HTR-8/SVneo (cell line): ENCODE results near the gene C19orf85.
"Not testable (repeated sequence)": the region's sequence is repeated elsewhere in the genome, so short reads cannot be mapped to it uniquely, and the experiment has no call there.

ENCODE experiments used
- DNase-seq: peaks from one replicate; pipeline ENCODE4 v3.0.0; 2011; ENCODE audit warnings: low spot score, mixed read lengths; ENCODE audit not compliant: insufficient read length
- FAIRE-seq: peaks from 2 replicates; lab custom pipeline; 2011; peaks lifted over from hg19 to GRCh38; lab: Jason Lieb, UNC

The C19orf85 gene

DNA sequence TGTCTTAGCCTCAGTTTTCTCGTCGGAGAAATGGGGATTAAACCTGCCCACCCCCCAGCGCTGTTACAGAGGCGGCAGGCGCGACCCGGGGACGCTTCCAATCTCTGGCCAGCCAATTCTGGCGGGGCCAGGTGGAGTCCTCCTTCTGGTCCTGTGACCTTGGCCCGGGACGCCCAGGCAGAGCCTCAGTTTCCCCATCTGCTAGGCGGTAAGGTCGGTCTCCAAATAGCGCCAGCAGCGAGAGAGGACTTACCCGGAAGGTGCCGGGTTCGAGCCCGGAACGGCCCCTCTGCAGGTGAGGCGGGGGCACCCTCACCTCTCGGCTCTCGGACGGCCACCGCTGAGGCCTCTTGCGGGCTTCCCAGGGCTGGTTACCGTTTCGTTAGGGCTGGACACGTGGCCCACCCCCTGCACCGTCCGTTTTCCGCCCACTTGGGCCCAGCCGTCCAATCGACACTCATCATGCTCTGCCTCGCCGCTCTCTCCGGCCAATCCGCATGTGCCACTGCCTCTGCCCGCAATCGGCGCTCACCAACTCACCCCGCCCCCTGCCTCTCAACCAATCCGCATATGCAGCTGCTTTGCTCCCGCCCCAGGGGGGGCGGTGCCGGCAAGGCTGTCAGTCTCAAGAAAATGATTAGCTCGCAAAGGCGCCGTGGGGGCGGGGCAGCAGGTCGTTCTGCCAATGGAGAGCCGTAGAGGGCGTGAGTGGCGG, 3.1 kb downstream of the C19orf85 start, which contains the start of gene ISOC2:
TSS of gene ISOC2 (minus strand) at position 384 of the 715 bp plus-strand sequence. CDS start 5,156 bp downstream, outside the sequence.
- peak; percentile 99 for DNase-seq
- FAIRE-seq, result peak; percentile 99

DNA sequence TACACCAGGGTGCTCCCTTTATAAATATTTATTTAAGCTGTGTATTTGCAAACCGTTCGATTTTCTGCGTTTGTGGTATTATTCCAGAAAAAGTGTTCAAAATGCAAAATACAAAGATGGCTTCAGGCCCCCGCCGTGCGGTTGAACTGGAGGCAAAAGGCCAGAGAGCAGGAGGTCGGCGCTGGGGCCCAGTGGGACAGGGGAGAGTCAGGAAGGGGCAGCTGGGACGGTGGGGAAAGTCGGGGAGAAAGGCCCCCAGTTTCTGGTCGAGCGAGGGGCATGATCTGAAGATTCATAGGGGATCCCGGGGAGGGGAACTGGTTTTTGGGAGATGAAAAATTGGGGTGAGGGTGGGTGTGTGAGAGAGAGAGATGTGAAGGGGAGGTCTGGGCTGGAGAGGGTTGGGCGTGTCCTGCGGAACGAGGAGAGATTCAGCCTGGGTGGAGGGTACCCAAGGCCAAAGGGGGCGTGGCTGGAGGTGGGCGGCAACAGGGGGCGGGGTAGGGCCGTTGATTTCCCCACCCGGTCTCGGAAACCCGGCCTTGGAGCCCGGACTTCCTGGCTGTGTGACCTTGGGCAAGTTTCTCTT, 3.8 kb downstream of the C19orf85 start:
- FAIRE-seq (peak; percentile 75), DNase-seq (peak; percentile 53)

DNA sequence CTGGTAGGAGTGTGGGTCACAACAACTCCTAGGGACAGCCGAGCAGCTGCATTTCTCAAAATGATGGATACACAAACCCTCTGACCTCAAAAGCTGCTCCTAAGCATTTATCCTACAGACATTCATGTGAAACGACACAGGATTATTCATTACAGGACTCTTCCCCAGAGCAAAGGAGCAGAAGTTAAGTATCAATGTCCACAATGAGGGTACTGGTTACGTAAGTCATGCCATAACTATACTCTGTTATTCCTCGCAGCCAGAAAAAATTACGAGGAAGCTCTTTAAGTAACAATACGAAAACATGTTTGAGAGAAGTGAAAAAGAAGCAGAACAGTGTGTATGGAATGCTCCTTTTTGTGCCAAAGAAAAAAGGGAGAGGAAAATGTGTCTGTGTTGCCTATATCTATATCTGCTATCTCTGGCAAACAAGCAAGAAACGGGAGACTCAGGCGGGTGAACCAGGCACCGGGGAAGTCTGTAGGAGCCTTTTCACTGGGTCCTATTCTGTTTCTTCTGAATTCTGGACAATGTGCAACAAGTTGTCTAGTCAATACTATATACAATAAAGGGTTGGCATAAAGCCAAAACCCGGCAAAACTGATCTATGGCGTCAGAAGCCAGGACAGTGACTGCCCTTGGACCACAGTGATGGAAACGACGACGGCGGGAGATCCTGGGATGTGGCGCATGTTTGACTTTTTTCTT, 4.4 kb downstream of the C19orf85 start:
- DNase-seq (no peak), FAIRE-seq (no peak)

DNA sequence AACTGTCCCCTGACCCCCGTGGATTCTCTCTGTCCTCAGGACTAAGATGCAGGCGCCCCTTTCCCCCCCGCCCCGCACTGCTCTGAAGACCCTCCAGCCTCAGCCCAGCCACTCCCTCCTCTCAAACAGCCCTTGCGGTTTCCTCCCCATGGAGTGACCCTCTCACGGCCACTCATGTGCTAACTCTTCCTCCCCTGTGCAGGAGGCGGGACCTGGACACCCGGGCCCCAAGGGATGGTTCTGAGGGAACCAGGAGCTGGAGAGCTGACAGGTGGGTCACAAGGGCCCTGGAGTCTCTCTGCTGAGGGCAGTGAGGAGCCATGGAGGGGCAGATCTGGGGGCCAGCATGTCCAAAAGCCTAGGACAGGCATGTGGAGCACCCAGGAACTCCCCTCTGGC, 5.0 kb downstream of the C19orf85 start:
- DNase-seq (no peak), FAIRE-seq (no peak)

DNA sequence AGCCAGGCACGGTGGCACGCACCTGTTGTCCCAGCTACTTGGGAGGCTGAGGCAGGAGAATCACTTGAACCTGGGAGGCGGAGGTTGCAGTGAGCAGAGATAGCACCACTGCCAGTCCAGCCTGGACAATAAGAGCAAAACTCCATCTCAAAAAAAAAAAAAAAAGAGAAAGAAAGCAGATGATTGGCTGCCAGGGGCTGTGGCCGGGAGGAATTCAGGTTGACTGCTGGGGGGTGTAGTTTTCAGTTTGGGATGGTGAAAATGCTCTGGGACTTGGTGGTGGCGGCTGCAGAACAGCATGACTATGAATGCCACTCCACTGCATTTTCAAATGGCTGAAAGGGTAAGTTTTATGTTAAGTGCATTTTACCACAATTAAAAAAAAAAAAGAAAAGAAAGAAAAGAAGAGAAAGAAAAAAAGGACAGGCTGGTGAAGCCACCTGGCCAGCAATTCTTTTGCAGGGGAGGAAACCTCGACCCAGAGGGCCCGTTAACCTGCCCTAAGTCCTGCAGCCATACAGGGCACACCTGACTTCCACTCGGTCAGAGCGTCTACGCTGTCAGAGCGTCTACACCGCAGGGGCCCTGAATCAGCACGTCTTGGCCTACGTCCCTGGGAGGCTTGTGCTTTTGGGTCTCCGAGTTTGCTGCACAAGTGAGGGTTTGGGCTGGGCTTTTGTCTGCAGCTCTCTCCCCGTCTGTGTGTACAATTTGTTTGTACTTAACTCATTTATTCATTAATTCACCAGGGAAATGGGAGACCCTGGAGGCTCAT, 6.7 kb downstream of the C19orf85 start:
- DNase-seq (no peak), FAIRE-seq (no peak)

DNA sequence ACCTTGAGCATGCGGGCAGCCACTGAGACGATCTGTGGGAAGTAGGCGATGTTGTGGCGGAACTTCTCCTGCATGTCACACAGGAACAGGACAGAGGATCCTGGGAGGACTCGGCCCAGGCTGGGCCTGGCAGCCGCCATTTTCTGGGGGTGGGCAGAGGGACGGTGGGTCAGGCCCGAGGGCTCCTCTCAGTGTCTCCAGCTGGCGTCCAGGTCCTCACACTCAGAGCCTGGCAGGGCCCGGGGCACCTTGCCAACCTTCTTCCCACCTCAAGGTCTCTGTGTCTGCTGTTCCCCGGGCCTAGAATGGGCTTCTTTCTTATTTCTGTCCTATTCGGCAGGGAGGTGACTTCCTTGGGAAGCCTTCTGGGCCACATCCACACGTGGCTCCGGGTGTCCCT, 8.2 kb downstream of the C19orf85 start:
- FAIRE-seq (no peak), DNase-seq (no peak)

DNA sequence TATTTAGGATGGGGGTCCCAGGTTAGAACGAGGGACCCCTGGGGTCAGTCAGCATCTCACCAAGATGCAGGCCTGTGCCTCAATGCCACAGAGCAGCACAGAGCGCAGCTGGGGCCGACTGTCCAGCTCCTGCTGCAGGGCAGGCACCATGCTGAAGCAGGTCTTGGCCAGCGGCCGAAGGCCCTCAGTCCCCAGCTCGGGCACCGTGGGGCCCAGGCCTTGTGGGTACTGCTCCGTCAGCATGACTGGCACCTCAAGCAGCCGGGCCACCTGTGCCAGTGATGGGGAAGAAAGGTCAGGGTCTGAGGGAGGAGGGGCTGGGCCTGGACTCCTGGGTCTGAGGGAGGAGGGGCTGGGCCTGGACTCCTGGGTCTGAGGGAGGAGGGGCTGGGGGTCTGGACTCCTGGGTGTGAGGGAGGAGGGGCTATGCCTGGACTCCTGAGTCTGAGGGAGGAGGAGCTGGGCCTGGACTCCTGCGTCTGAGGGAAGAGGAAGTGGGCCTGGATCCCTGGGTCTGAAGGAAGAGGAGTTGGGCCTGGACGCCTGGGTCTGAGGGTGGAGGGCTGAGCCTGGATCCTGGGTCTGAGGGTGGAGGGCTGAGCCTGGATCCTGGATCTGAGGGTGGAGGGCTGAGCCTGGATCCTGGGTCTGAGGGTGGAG, 8.8 kb downstream of the C19orf85 start:
- no peak for FAIRE-seq

DNA sequence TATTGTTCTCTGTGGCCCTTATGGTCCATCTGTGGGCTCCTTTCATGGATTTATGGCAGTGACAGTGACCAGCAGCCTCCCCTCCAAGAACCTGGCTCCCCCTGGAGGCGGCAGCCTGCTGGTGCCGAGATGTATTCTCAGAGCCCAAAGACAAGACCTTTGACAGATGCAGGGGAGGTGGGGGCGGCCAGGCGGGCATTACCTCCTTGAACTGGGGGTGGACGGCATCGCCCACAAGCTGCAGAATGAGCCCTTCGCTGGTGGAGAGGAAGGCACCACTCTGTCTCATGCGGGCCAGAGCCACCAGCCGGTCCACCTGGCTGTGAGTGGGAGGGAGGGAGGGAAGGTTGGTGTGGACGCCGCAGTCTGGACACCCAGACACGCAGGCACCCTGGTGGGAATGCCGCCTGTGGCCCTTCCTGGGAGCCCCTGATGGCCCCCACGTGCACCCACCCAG, 9.7 kb downstream of the C19orf85 start:
- peak; percentile 57 for DNase-seq
- peak; percentile 48 for FAIRE-seq

More for the DNA sequence above, 8.8 kb downstream of the C19orf85 start:
- DNase-seq, result no peak

DNA sequence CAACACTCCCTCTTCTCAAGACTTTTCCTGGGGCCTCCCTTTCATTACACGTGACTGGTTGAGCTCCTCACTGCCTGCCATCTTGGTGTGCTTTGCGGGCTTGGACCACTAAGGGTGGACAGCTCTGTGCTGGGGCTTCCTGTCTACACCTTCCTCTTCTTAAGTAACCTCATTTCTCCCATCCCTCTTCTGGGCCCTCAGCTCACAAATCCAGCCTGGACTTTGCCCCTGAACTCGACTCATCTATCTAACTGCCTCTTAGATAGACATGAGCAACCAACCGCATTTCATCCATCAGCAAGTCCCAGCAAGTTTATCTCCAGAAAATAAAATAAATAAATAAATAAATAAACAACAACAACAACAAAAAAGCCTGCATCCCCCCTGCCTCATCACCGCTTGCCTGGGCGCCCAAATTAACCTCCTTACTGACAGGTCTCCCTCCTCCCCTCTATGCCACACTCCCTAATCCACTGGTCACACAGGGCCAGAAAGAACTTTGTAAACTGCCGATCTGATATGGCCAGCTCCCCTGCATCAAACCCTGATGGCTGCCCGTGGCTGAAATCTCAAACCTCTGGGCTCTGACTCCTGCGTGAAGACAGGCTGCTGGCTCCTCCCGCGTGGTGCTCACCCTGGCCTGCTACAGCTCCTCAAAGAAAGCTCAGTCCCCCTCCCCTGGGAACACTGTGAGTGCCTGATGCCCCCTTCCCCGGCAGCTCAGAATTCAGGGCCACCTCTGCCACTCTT, 10.9 kb downstream of the C19orf85 start:
- DNase-seq, result no peak
- FAIRE-seq, result no peak

DNA sequence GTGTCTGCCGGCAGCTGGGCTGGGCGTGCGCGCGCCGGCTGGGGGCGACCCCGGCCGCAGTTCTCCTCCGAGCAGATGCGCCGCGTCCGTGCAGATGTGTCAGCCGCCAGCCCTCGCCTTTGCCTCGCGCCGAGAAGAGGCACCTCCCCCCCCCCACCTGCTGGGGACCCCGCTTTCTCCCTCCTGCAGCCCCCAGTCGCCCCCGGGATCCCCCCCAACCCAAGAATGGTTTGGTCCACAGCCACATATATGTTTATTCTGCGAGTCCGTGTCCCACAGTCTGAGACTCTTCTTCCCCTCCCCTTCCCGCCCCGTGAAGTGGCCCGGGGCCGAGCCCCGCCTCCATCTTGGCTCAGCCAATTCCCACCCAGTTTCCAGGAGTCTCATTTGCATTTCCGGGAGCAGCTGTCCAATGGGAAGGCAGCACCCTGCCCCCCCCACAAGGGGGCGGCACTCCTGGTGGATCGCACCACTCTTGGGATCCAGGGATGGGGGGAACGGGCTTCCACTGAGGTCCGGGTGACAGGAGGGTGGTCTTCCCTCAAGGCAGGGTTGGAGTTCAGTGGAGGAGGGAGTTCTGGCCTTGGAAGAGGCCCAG, 11.7 kb downstream of the C19orf85 start:
- peak; percentile 40 for DNase-seq
- no peak for FAIRE-seq

DNA sequence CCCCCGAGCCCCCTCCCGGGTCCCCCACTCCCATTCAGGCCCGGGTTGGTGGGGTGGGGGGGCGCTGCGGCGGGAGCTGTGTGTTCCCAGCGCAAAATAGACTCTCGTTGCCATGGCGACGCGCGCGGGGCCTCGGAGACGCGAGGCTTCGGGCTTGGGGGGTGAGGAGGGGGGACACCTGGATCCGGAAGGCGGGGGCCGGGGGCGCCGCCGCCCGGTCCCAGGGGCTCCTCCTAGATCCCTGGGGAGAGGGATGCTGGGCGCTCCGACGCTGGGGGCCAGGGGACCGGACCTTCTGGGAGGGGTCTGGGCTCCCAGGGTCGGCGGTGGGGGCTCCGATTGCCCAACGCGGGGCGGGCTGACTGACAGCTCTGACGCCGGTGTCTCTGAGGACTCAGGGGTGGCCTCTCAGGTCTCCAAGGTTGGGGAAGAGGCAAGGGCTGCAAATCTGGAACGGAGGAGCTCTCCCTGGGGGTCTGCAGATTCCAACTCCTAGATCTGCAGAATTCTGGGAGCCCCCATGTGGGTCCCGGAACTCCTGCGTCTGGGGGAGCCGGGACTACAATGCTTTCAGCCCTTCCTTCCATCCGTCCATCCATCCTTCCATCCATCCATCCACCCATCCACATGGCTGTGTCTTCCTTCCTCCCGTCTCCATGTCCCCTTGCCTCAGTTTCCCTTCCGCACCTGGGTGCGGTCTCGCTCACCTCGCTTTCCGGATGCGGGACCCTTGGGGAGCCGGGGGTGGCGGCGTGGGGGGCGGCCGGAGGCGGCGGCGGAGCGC, 12.4 kb downstream of the C19orf85 start:
- DNase-seq, result no peak
- no peak for FAIRE-seq

DNA sequence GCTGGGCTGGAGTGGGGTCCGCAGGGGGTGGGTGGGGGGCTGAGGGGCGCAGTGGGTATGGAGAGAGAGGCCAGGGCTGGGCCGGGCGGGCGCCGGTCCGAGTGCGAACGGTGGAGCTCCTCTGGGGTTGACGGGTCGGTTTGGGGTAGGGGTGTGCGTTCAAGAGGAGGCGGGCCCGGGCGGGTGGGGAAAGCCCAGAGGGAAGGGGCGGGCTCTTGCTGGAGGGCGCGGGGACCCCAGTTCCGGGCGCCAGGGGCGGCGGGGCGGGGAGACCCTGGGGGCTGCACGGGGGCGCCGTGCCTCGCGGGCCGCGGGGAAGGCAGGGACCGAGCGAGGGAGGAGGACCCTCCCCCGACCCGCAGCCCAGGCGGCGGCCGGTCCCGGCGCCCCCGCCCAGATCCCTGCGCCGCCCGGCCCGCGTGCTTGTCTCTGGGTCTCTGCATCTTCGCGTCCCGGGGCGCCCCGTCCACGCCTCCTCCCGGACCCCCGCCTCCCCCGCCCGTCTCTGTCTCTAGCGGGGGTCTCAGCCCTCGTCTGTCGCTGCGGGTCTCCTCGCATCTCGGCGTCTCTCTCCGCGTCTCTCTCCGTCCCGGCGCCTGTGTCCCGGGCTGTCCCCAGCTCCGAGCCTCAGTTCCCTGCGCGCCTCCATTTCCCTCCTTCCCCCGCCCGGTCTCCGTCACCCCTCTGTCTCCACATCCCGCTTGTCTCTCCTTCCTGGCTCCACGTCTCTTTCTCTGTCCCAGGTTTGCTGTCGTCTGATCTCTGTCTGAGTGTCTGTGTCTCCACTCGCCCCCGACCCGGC, 13.2 kb downstream of the C19orf85 start:
- DNase-seq (no peak), FAIRE-seq (no peak)

DNA sequence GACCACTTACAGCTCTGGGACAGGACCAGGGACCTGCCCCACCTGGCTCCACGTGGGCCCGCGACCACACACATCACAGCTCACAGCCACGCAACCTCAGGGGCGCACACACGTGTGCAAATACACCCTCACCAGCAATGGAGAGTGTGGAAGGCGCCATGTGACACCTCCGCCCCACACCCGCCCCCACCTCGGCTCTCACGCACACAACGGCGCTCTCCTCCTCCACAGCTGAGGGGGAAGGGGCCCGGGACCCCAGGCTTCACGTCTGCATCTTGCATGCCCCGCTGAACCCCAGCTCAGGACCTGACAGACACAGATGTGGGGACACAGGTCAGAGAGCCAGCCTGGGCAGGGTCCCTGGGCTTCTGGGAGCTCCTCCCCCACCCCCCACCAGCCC, 15.1 kb downstream of the C19orf85 start:
- no peak for FAIRE-seq
- DNase-seq, result no peak

DNA sequence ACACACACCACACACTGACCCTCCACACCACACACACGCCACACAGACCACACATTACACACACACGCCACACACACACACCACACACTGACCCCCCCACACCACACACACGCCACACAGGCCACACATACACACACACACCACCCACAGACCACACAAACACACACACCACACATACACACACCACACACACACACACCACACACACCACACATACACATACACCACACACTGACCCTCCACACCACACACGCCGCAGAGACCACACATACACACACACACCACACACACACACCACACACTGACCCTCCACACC, 16.4 kb downstream of the C19orf85 start:
- FAIRE-seq, DNase-seq: not testable (repeated sequence)

DNA sequence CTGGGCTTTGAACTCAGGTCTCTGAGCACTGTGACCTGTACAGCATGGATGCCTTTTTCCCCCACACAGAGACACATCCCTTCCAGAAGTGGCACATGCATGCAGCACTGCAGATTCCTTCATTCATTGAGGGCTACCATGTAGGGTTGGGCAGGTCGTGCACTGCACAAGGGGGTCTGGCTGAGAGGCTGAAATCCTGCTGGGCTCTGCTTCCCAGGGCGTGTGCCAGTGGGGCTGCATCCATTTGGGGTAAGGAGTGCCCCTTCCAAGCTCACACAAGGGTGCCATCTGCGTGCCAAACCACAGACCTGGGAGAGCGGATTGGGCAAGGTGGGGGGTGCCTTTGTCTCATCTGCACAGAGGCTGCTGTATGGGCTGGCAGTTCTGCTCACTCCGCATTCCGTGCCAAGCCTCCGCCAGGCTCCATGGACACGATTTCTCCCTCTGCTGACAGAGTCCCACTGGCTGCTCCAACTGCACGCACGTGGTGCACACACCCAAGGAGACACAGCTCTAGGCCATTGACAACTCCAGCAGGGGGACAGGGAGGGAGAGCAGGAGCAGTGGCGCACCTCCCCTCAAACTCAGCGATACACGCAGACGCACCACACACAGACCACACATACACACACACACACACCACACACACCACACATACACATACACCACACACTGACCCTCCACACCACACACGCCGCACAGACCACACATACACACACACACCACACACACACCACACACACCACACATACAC, 17.0 kb downstream of the C19orf85 start:
- no peak for FAIRE-seq
- peak; percentile 31 for DNase-seq

DNA sequence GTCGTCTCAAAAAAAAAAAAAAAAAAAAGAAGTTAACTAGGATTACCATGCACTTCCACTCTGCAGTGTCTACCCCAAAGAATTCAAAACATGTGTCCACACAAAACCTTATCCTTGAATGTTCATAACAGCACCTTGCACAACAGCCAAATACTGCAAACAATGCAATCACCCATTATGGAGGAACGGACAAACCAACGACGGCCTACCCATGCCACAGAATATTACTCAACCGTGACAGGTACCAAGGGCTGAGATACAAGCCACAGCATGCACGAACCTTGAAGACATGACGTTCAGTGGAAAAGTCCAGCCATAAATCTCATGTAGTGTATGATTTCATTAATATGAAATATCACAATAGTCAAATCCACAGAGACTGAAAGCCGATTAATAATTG, 18.5 kb downstream of the C19orf85 start:
- no peak for FAIRE-seq

DNA sequence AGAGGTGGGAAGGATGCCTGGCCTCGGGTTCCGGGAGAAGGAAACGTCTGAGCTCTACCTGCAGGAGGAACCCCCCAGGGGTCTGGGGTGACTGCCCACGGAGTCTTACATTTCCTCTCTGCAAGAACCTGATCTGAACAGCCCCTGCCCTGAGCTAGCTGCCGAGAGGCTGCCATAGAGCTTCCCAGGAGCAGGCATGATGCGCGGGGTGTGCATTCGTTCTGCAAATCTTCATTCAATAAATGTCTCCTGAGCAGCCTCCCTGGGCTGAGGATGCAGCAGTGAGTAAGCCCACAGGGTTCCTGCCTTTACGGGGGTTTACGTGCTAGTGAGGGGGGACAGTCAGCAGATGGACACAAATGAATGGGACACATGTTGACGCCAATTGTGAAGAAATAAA, 19.9 kb downstream of the C19orf85 start:
- FAIRE-seq (no peak), DNase-seq (no peak)

More for the DNA sequence above, 18.5 kb downstream of the C19orf85 start:
- no peak for DNase-seq
